Measurements from ENCODE around the gene SURF6. TPM values are rescaled to one million over a fixed set of nuclear protein-coding genes. Genes with fewer than 3 reads are reported as not detected.
A peak's percentile ranks its signal among the peaks of the same experiment; 100 is the strongest.

SURF6 gene
- total RNA-seq, 4 donors from 2014 or later: 11.5 to 17.1 (median 15.8) TPM

- Histone ChIP-seq H3K27ac (no peak overlapping the region), H3K27me3 (no peaks in the 10 kb centered on the region), H3K4me3 (no peak overlapping the region), H3K4me1 (peaks cover 58% of the 10 kb centered on the region), H3K9me3 (no peaks in the 10 kb centered on the region), H3K36me3 (peaks cover 62% of the 10 kb centered on the region)
- 83% methylated on average over 21 of the region's 21 CpGs for WGBS
- TF ChIP-seq CTCF (IDR thresholded peaks at IDR 0.05) (no peak), POLR2AphosphoS5 (IDR thresholded peaks at IDR 0.05) (no peak), POLR2A (IDR thresholded peaks at IDR 0.05) (no peak)
- no peak for DNase-seq (ENCODE audit: low spot score in 2 of 2)
Measured at GRCh38 chr9:133360400-133361393, 24.7 kb upstream of the SURF6 start.

- Histone ChIP-seq H3K4me3 (no peak overlapping the region), H3K27me3 (no peaks in the 10 kb centered on the region), H3K27ac (no peak overlapping the region), H3K9me3 (no peaks in the 10 kb centered on the region), H3K4me1 (peaks cover 59% of the 10 kb centered on the region), H3K36me3 (peaks cover 51% of the 10 kb centered on the region)
- TF ChIP-seq POLR2A (IDR thresholded peaks at IDR 0.05) (no peak), CTCF (IDR thresholded peaks at IDR 0.05) (no peak), EP300 (IDR thresholded peaks at IDR 0.05) (no peak), POLR2AphosphoS5 (IDR thresholded peaks at IDR 0.05) (no peak)
- WGBS: 27% methylated on average over 6 of the region's 20 CpGs
- DNase-seq (ENCODE audit: low spot score in 2 of 2): peak in 1 of 2 donors; percentile 61
Measured at GRCh38 chr9:133359399-133360175, 23.6 kb upstream of the SURF6 start.

- Histone ChIP-seq H3K27ac (no peak overlapping the region), H3K9me3 (no peaks in the 10 kb centered on the region), H3K36me3 (peaks cover 47% of the 10 kb centered on the region), H3K4me1 (peaks cover 45% of the 10 kb centered on the region), H3K4me3 (no peak overlapping the region), H3K27me3 (no peaks in the 10 kb centered on the region)
- TF ChIP-seq EP300 (IDR thresholded peaks at IDR 0.05) (no peak), POLR2A (IDR thresholded peaks at IDR 0.05) (no peak), POLR2AphosphoS5 (IDR thresholded peaks at IDR 0.05) (no peak), CTCF (IDR thresholded peaks at IDR 0.05) (no peak)
- no peak for DNase-seq (ENCODE audit: low spot score in 2 of 2)
- WGBS: 82% methylated on average over 9 of the region's 14 CpGs
Measured at GRCh38 chr9:133357656-133358055, 21.7 kb upstream of the SURF6 start.

GRCh38 chr9:133356391-133357091 lies 20.6 kb upstream of the SURF6 start, which contains the start of the genes SURF1 and SURF2:
Gene SURF1 (minus strand): TSS chr9:133356487. CDS start chr9:133356453, 34 bp downstream.
Gene SURF2 (plus strand): TSS chr9:133356550. CDS start chr9:133356593, 43 bp downstream.
- no peaks in the 10 kb centered on the region for H3K9me3 ChIP-seq
- H3K4me1 ChIP-seq: peaks cover 42% of the 10 kb centered on the region

More at GRCh38 chr9:133356391-133357091, 20.6 kb upstream of the SURF6 start, which contains the start of the genes SURF1 and SURF2:
- peak within 1 kb of the TSS; percentile 77 for H3K4me3 ChIP-seq
- TF ChIP-seq POLR2A (IDR thresholded peaks at IDR 0.05): peak in 1 of 2 donors; percentile 62
- TF ChIP-seq POLR2AphosphoS5 (IDR thresholded peaks at IDR 0.05): peak in 1 of 3 donors; percentile 44
- TF ChIP-seq CTCF (IDR thresholded peaks at IDR 0.05): no peak
- TF ChIP-seq EP300 (IDR thresholded peaks at IDR 0.05): no peak
- DNase-seq (ENCODE audit: low spot score in 2 of 2): peak; percentile 92 to 95
- peaks cover 47% of the 10 kb centered on the region for H3K36me3 ChIP-seq
- WGBS: under 1% methylated on average over 52 of the region's 78 CpGs
- H3K27me3 ChIP-seq: no peaks in the 10 kb centered on the region
- peak within 1 kb of the TSS; percentile 80 for H3K27ac ChIP-seq
